Esophagus muscularis mucosa (tissue), 4 donors: ENCODE measurements around the gene FRAS1. TPM values are rescaled to one million over a fixed set of nuclear protein-coding genes. Genes with fewer than 3 reads are reported as not detected.
"Not testable (repeated sequence)": the region's sequence is repeated elsewhere in the genome, so short reads cannot be mapped to it uniquely, and the experiment has no call there.

Experiments
- DNase-seq: peaks from one replicate; pipeline ENCODE4 v3.0.0-alpha.2; 2017; ENCODE audit errors: extremely low spot score
- H3K27ac ChIP-seq, 4 donors: fragments of 200-600 bp; sonication (generic); replicated peaks in 1 of 4; 1 replicate in 3 of 4; 2 replicates in 1 of 4; pipeline ENCODE4 v1.5.1; 2016 to 2019; ENCODE audit warnings: mild to moderate bottlenecking in 1 of 4
- H3K27me3 ChIP-seq, 4 donors: fragments of 200-600 bp; sonication (generic); one replicate each; pipeline versions ENCODE4 v1.5.1 to v1.6.0; 2016 to 2019
- H3K36me3 ChIP-seq, 4 donors: fragments of 200-600 bp; sonication (generic); one replicate each; pipeline ENCODE4 v1.5.1; 2016 to 2019
- H3K4me1 ChIP-seq, 4 donors: fragments of 200-600 bp; sonication (generic); one replicate each; pipeline ENCODE4 v1.5.1; 2016 to 2019
- H3K4me3 ChIP-seq, 4 donors: fragments of 200-600 bp; sonication (generic); 1 replicate in 2 of 4; 2 replicates in 2 of 4; pipeline ENCODE4 v1.5.1; 2016 to 2019; ENCODE audit warnings: mild to moderate bottlenecking in 4 of 4, moderate library complexity in 1 of 4
- H3K9me3 ChIP-seq, 4 donors: fragments of 200-600 bp; sonication (generic); 1 replicate in 3 of 4; 2 replicates in 1 of 4; pipeline ENCODE4 v1.5.1; 2016 to 2019
- EP300 ChIP-seq: sonication (generic); formaldehyde crosslinking; IDR thresholded peaks from one replicate; pipeline ENCODE4 v1.6.1; 2017; ENCODE audit warnings: antibody characterized with exemption
- POLR2A ChIP-seq: fragments of 450-650 bp; IDR thresholded peaks from one replicate; pipeline ENCODE4 v1.6.1; 2017; ENCODE audit warnings: antibody characterized with exemption, moderate library complexity, mild to moderate bottlenecking, low read depth
- POLR2AphosphoS5 ChIP-seq, 2 donors: sonication (generic); formaldehyde crosslinking; IDR thresholded peaks; one replicate each; pipeline ENCODE4 v1.6.1; 2017; ENCODE audit warnings: antibody characterized with exemption in 2 of 2
- WGBS: methylation state at CpG from one replicate; pipeline ENCODE4 v1.1.5; 2018; 5-methylcytosine and 5-hydroxymethylcytosine counted together
- intact Hi-C: fragments of 100-400 bp; cut with DNase I; formaldehyde crosslinking; loops from one replicate; pipeline ENCODE4 v1.15.1; 2023
- total RNA-seq, 4 donors: library from RNA; depleted of rRNA; stranded (reverse); fragments of >200 nt; gene quantifications; one replicate each; pipeline versions ENCODE4 v1.1.0 to v1.2.1, GENCODE V29; 2016
- TF ChIP-seq, protein P1 (sequence below), 3 experiments: fragments of 200-600 bp in 2 of 3; fragments of 450-650 bp in 1 of 3; sonication (generic) in 2 of 3; IDR thresholded peaks; one replicate each; pipeline ENCODE4 v1.5.1; 2017 to 2019; ENCODE audit warnings: antibody characterized with exemption in 3 of 3, mild to moderate bottlenecking in 2 of 3, moderate library complexity in 1 of 3

Gene FRAS1
- total RNA-seq, 4 donors from 2014 or later = 5.3 to 8.7 (median 5.7) TPM

DNA sequence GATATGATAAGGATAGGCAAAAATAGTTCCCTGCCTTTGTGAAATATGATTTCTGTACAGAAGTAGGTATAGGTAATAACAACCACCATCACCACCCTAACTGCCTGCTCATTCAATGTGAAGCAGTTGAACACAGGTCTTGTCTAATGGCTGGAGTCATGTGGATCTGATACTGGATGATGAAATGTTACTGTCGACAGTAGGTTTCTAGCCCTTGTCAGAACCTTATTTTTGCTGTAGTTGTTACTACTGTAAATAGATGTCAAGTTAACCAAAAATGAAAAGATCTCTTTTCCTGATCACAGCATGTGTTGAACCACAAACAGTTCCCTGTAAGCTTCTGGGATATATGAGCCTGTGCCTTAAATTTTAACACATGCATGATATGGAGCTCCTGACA, 142.9 kb downstream of the FRAS1 start:
- Histone ChIP-seq H3K36me3 (no peaks in the 10 kb centered on the region), H3K27ac (no peak overlapping the region), H3K27me3 (no peaks in the 10 kb centered on the region), H3K4me3 (no peak overlapping the region), H3K4me1 (no peaks in the 10 kb centered on the region), H3K9me3 (peaks cover 0 to 9% (median 3%) of the 10 kb centered on the region in 4 donors)
- intact Hi-C loops = no loop called here
- no peak for DNase-seq
- WGBS = 94% methylated on average over 1 of the region's 1 CpG
- TF ChIP-seq, protein P1, sequence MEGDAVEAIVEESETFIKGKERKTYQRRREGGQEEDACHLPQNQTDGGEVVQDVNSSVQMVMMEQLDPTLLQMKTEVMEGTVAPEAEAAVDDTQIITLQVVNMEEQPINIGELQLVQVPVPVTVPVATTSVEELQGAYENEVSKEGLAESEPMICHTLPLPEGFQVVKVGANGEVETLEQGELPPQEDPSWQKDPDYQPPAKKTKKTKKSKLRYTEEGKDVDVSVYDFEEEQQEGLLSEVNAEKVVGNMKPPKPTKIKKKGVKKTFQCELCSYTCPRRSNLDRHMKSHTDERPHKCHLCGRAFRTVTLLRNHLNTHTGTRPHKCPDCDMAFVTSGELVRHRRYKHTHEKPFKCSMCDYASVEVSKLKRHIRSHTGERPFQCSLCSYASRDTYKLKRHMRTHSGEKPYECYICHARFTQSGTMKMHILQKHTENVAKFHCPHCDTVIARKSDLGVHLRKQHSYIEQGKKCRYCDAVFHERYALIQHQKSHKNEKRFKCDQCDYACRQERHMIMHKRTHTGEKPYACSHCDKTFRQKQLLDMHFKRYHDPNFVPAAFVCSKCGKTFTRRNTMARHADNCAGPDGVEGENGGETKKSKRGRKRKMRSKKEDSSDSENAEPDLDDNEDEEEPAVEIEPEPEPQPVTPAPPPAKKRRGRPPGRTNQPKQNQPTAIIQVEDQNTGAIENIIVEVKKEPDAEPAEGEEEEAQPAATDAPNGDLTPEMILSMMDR (IDR thresholded peaks at IDR 0.05) = no peak
- TF ChIP-seq EP300 (no peak), POLR2AphosphoS5 (IDR thresholded peaks at IDR 0.05) (no peak), POLR2A (no peak)

DNA sequence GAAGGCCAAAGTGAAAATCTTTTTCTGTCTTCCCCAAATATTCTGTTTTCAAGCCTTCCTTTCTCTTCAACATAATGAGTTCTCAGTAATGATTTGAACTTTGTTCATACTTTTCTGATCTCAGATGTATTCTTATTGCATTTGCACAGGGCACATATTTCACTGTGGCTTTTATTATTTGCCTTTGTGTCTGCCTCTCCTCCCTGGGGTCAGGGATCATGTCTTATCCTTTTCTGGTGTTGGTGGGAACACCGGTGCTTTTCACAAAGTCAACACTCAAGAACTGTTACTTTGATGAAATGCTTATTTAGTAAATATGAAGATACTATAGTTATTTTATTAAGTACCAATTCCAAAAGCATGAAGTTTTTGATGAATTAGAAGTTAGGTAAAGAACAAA, 143.8 kb downstream of the FRAS1 start:
- no peak for TF ChIP-seq EP300
- no peak for TF ChIP-seq POLR2A
- Histone ChIP-seq H3K4me1 (no peaks in the 10 kb centered on the region), H3K27ac (no peak overlapping the region), H3K27me3 (no peaks in the 10 kb centered on the region), H3K4me3 (no peak overlapping the region), H3K9me3 (no peaks in the 10 kb centered on the region), H3K36me3 (no peaks in the 10 kb centered on the region)
- DNase-seq = no peak
- 83% methylated on average over 1 of the region's 1 CpG for WGBS
- intact Hi-C loops = no loop called here

DNA sequence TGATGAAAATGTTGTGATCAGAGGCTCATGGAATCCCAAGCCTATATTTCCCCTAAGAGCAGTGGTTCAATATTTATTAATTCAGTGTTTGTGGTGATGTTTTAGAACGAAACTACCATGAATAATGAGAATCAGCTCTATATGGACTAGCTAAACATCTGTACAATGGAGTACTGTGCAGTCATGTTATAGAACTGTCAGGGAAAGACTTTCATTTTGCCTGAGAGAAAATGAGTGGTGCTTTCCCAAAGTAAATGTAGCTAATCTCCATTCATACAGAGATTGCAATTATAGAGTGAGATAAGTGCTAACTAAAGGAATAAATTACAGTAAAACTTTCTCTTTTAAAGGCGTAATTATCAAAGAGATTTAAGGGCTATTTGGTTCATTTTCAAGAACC, 147.1 kb downstream of the FRAS1 start:
- TF ChIP-seq POLR2AphosphoS5 (IDR thresholded peaks at IDR 0.05) (no peak), EP300 (no peak)
- no peaks in the 10 kb centered on the region for H3K27me3 ChIP-seq
- no peaks in the 10 kb centered on the region for H3K4me1 ChIP-seq
- H3K36me3 ChIP-seq = no peaks in the 10 kb centered on the region
- 48% methylated on average over 2 of the region's 2 CpGs for WGBS
- DNase-seq = no peak
- no peak overlapping the region for H3K4me3 ChIP-seq
- H3K27ac ChIP-seq = no peak overlapping the region
- no peaks in the 10 kb centered on the region for H3K9me3 ChIP-seq
- intact Hi-C loops = no loop called here

DNA sequence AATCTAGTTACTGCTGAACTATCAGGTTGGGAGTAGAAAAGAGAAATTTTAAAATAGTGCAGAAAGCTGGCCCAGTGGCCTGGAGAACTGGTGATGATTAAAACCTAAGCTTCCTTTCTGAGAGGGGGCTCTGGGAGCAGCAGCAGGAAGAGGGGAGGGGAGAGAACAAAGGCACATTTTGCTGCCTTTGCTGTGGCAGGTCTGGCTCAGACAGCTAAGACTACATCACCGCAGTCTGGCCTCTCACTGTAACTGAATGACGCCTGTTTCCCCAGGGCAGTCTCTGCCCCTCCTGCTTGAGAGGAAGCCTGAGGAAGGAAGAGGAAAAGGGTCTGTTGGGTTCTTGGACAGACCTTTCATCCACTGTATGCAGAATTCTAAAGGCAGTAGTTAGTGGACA, 148.5 kb downstream of the FRAS1 start:
- Histone ChIP-seq H3K36me3 (no peaks in the 10 kb centered on the region), H3K4me1 (no peaks in the 10 kb centered on the region), H3K9me3 (no peaks in the 10 kb centered on the region), H3K4me3 (no peak overlapping the region), H3K27ac (no peak overlapping the region), H3K27me3 (no peaks in the 10 kb centered on the region)
- intact Hi-C loops = no loop called here
- DNase-seq = no peak
- WGBS = 79% methylated on average over 2 of the region's 2 CpGs
- TF ChIP-seq, protein P1 (IDR thresholded peaks at IDR 0.05) = no peak
- no peak for TF ChIP-seq EP300
- TF ChIP-seq POLR2AphosphoS5 (IDR thresholded peaks at IDR 0.05) = no peak
- no peak for TF ChIP-seq POLR2A

DNA sequence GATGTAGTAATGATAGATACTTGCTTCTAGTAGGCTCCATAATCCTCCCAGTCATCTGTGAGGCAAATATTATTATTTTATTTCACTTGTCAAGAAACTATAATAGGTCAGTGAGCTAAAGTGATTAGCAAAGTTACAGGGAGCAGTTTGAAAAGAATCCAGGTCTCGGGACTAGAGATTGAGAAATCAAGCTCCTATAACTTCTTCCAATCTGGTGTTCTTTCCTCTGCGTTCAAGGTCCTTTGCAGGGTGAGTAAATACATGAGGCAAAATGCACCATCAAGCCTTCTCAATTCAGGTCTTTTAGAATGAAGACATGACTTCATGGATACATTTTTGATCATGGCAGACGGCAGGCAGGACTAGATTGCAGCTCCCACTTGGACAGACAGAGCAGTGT, 150.4 kb downstream of the FRAS1 start:
- Histone ChIP-seq H3K9me3 (no peaks in the 10 kb centered on the region), H3K36me3 (no peaks in the 10 kb centered on the region), H3K4me3 (no peak overlapping the region), H3K27ac (no peak overlapping the region), H3K4me1 (no peaks in the 10 kb centered on the region), H3K27me3 (no peaks in the 10 kb centered on the region)
- TF ChIP-seq, protein P1 (IDR thresholded peaks at IDR 0.05) = no peak
- no peak for TF ChIP-seq EP300
- intact Hi-C loops = no loop called here
- 91% methylated on average over 3 of the region's 3 CpGs for WGBS
- DNase-seq = no peak

DNA sequence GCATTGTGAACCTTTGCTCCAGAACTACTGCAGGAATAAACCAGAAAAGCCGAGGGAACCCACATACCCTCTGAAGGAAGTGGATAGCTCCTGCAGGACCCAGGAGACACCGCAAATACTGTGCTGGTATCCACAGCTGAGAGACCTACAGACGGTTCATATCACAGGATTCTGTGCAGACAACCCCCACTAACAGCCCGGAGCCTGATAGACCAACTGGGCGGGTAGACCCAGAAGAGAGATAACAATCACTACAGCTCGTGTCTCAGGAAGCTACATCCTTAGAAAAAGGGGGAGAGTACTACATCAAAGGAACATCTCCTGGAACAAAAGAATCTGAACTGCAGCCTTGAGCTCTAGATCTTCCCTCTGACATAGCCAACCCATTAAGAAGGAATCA, 150.8 kb downstream of the FRAS1 start:
- Histone ChIP-seq H3K27me3 (no peaks in the 10 kb centered on the region), H3K27ac (no peak overlapping the region), H3K4me1 (no peaks in the 10 kb centered on the region), H3K4me3 (no peak overlapping the region), H3K36me3 (no peaks in the 10 kb centered on the region), H3K9me3 (no peaks in the 10 kb centered on the region)
- no peak for DNase-seq
- intact Hi-C loops = no loop called here
- 58% methylated on average over 4 of the region's 6 CpGs for WGBS
- TF ChIP-seq, protein P1 (IDR thresholded peaks at IDR 0.05) = no peak
- TF ChIP-seq POLR2AphosphoS5 (IDR thresholded peaks at IDR 0.05) = no peak
- no peak for TF ChIP-seq POLR2A
- no peak for TF ChIP-seq EP300

DNA sequence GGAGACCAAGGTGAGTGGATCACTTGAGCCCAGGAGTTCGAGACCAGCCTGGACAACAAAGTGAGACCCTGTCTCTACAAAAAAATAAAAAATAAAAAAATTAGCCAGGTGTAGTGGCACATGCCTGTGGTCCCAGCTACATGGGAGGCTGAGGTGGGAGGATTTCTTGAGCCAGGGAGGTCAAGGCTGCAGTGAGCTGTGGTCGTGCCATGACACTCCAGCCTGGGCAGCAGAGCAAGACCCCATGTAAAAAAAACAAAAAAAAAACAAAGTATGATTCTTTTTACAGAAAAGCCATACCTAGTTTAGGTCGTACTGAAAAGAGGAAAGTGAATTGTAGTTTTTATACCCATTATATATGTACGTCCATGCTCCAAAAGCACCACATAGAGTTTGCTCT, 151.8 kb downstream of the FRAS1 start:
- H3K27ac ChIP-seq, H3K9me3 ChIP-seq, H3K4me3 ChIP-seq, H3K27me3 ChIP-seq, H3K4me1 ChIP-seq, H3K36me3 ChIP-seq, intact Hi-C loops: not testable (repeated sequence)
- WGBS = 94% methylated on average over 4 of the region's 4 CpGs
- peak; percentile 26 for DNase-seq
